NCI-H2171 (cell line): ENCODE measurements around the gene CHCHD3.

ENCODE experiments used
- DNase-seq: peaks from one replicate; lab custom pipeline; 2025; lab: John Stamatoyannopoulos, UW

CHCHD3 gene

DNA sequence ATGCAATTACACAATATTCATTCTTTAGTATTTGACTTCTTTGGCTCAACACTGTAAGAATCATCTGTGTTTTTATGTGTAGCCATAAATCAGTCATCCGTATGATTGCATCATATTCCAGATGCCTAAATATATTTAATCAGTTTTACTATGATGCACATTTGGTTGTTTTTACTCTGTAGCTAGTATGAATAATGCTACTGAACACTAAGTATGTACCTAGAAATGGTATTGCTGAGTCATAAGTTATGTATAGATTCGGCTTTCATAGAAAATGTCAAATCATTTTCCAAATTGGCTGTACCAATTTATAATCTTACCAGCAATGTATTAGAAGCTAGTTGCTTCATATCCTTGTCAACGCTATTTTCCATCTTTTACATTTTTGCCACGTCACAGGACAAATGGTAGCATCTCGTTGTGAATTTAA lies 308.3 kb downstream of the CHCHD3 start:
- no peak for DNase-seq

DNA sequence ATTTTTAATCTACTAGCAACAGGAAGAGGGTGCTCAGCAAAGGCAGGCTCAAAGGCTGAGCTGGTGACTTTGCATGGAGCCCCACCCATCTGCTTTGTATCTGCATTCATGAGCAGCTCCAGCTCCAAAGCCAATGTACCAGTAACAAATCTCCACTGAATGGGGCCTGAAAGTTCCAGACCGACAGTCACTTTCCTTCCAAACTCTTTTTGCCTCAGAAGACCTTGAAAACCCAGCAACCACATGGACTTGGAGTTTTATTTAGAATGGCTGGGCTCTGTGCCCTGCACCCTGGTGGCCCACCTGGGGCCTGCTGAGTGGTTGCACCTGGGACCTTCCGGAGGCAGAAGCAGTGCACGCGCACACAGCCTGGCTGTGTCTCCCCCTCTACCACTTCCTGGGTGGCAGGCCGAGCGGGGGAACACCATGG lies 310.6 kb downstream of the CHCHD3 start:
- DNase-seq: no peak

DNA sequence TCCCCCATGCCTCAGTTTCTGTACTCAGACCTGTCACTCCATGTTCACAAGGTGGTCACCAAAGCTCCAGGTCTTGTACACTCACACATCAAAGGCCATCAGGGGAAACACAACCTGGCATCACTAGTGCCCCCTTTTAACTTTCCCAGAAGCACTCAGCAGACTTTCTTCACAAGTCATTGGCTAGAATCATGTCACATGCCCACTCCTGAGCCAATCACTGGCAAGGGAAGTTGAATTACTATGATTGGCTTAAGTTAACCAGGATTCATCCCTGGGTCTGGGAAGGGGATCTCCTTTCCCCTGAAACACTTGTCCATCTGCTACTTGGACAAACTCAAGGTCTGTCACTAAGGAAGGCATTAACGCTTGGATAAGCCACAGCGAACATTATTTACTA lies 311.8 kb downstream of the CHCHD3 start:
- no peak for DNase-seq

DNA sequence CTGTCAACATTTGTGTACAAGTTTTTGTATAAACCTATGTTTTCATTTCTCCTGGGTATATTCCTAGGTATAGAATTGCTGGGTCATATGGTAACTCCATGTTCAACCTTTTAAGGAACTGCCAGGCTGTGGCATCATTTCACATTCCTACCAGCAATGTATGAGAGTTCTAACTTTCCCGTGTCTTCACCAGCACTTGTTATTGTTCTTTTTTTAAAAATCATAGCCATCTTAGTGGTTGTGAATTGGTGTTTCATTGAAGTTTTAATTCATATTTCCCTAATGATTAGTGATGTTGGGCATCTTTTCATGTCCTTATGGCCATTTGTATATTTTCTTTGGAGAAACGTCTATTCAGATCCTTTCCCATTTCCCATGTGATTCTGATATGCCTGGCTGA lies 312.6 kb downstream of the CHCHD3 start:
- DNase-seq: no peak

DNA sequence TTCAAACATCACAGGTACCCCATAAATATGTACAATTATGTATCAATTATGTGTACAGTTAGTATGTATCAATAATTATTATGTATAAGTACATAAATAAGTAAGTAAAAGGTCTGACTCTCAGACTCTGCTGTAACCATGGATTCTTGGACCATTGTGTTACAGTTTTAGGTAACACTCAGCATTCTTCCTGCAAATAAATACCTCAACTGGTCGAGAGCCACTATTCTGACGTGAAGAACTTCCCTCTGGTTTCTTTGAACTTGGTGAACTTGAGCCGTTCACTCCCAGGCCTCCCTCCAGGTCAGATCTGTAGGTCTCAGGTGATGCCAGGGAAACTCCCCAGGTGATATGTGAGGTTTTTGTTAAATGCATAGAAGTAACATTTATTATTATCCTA lies 313.8 kb downstream of the CHCHD3 start:
- no peak for DNase-seq

DNA sequence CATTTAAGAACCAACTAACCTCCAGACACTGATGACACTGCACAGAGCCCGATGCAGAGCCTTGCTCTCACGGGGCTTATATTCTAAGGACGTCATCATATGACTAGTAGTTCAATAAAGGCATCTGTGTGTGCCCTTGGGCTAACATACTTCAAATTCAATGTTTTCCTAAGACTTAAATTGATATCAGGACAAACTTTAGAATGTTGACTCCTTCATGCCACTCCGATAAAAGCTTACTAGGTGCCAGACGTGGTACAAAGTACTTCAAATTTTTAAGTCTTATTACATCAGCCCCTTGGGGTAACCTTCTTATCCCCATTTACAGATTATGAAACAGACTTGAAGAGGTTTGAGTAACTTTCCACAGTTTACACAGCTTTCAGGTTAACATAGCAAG lies 314.5 kb downstream of the CHCHD3 start:
- DNase-seq: no peak

DNA sequence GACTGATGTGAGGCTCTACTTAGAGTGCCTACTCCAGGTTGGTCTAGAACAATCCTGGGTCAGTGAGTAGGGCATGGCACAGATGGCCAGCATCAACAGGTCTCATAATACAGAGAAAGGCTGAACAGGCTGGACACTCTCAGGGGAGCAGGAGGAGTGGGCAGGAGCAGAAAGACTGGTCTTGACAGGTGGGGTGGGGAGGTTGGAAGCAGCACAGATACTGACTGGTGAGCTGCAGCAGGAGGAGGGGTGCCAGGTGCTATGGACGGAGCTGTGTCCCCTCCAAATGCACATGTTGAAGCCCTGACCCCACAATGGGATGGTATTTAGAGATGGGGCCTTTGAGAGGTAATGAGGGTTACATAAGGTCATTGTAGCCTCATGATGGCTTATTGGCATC lies 315.2 kb downstream of the CHCHD3 start:
- no peak for DNase-seq

DNA sequence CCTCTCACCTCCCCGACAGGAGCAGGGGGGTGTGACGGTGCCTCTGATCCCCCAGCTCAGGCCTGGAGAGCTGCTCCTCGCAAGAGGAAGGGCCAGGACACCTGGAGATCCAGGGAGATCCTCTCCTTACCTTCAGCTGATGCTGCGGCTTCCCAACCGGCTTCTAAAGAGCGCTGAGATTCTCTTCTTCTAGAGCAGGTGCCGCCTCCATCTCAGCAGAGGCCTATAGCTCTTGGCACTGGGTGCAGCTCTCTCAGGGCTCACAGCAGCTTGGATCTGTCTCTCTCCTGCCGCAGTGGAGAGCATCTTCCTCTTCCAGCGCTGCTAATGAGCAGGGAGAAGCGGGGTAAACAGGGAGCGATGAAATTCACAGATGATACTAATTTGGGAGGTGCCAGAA lies 316.0 kb downstream of the CHCHD3 start:
- DNase-seq: no peak

DNA sequence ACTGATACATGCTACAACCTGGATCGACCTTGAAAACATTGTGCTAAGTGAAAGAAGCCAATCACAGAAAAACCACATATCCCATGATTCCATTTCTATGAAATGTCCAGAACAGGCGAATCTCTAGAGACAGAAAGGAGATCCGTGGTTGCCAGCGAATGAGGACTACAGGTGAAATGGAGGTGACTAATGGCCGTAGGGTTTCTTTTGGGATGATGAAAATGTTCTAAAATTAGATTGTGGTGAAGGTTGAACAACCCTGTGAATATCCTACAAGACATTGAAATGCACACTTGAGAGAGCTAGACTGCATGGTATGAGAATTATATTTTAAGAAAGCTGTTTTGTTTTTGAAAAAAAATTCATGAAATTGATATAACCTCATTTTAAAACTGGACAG lies 317.1 kb downstream of the CHCHD3 start:
- no peak for DNase-seq

DNA sequence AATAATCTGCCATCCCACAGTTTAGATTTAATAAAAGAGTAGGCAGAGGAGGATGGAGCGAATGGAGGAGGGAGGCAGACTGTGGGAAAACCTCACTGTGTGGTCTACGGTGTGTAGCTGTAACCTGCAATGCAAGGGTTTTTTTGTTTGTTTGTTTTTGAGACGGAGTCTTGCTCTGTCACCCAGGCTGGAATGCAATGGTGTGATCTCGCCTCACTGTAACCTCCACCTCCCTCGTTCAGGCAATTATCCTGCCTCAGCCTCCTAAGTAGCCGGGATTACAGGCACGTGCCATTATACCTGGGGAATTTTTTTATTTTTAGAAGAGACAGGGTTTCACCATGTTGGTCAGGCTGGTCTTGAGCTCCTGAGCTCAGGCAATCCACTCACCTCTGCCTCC lies 321.0 kb downstream of the CHCHD3 start:
- DNase-seq: no peak

DNA sequence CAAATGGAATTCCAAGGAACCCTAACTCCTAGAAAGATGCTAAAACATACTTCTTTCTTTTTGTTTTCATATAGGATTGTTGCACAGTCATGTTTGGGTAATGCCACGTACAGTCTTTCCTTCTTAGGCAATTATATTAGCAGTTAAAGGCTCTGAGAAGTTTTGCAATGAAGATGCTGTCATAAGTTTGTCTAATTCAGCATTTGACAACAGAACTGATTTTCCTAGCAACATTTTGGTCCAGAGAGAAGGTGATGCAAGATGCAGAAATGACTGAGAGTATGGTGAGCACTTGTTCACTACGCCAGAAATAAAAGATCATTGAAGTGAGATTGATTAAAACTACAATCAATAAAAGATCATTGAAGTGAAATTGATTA lies 321.7 kb downstream of the CHCHD3 start:
- DNase-seq: no peak

DNA sequence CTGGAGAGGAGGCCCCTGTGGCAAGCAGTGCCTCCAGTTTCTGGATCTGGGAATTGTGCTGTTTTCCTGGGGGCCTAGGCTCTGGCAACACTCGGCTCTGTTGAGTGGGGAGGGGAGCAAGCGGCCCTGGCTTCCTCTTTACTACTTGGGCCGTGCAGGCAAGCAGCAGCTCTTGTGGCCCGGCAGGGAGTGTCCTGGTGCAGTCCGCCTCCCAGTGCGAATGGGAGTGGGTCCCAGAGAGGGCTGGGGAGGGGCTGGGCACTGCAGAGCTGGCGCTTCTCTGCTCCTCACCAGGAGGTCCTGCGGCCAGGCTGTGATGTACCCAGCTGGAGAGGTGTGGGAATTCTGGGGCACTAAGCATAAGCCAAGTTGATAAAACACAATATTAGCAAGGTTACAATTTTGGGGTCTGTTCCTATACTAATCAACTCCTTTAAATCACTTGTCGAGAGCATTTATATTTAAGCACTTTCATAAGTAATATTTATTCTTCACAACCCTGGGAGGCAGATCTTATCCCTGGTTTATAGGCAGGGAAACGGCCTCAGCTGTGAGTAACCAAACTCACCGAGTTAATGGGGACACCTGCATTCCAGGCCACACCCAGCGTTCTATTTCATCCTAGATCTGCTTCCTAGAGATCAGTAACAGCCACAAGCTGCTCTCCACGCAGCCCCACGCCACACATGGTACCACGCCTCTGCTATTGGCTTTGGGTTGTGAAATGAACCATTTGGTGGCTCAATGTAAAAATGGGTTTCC lies 322.2 kb downstream of the CHCHD3 start:
- no peak for DNase-seq

DNA sequence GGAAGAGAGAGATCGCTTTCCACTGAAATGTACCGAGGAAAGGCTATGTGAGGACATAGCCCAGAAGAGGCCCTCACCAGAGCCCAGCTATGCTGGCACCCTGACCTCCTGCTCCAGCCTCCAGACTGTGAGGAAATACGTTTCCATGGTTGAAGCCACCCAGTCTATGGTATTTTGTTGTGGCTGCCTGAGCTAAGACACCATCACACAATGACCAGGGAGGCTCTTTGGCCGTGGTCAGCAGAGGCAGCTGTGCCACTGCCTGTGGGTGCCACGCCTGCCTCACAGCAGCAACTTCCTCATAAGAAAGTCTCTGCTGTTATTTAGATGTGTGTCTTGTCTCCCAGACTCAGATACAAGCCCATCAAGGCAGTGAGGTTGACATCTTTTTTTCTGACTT lies 322.9 kb downstream of the CHCHD3 start:
- no peak for DNase-seq

DNA sequence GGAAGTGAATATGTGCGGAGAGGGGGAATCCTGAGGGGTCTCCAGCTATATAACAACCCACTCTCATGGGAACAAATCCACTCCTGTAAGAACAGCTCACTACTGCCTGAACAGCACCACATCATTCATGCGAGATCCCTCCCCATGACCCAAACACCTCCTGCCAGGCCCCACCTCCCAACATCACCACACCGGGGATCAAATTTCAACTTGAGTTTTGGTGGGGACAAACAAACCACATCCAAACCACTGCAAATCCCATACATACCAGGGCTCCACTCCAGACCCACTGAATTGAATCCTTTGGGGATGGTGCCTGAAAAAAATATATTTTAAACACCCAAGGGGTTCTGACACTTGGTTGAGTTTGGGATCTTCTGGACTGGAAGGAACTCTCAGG lies 324.1 kb downstream of the CHCHD3 start:
- no peak for DNase-seq

DNA sequence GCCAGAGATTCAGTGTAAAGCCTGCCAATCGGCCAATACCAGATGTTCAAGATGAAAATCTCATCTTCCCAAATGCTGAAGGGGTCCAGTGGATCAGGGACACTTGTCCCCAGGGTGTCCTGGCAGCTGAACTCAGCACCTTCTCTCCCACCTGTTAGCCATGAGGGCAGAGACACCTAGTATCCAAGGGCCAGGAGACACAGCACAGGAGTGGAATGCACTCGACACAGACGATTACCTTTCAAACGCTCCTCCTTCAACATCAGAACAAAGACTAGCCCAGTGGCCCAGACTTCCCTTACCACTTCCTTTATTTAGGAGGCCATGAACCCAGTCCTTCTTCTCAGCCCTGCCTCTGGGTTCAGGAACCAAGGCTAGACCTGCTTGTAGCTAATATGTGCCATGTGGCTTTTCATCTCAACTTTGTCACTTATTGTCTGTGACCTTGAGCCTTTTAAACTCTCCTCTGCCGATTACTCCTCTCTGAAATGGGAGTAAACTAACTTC lies 325.4 kb downstream of the CHCHD3 start:
- no peak for DNase-seq

DNA sequence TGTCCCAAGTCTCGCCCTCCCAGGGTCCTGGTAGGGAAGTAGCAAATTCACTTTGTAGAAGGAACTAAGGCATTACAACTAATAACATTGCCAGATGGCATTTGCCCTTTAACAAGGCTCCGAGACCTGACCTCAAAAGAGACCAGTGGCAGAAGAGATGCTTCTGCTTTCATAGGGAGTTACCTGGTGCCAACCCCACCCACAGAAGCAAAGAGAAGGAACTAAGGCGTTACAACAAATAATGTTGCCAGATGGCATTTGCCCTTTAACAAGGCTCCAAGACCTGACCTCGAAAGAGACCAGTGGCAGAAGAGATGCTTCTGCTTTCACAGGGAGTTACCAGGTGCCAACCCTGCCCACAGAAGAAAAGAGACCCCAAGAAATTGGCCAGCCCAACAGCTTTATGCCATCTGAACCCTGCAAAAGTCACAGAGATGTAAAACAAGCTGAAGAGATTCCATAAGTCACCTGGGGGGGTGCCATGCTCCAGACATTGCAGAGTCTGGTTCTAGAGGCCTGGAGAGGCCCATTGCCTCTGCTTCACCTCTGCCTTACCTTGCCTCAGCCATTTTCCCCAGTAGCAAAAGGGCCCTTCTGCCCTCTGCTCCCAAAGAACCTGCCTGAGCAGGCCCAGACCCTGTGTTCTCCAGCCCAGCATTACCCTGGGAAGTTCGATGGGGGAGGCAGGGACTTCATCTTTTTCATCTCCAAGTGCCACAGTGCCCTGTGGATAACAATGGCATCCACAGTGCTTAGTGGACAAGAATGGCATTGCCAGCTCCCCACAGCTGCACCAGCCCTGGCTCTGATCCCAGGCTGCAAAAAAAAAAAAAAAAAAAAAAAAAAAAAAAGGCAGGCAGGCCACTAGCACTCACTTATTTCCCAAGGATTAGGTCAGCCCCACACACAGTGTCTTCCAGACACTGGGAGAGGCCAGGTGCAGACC lies 326.1 kb downstream of the CHCHD3 start:
- DNase-seq: no peak

DNA sequence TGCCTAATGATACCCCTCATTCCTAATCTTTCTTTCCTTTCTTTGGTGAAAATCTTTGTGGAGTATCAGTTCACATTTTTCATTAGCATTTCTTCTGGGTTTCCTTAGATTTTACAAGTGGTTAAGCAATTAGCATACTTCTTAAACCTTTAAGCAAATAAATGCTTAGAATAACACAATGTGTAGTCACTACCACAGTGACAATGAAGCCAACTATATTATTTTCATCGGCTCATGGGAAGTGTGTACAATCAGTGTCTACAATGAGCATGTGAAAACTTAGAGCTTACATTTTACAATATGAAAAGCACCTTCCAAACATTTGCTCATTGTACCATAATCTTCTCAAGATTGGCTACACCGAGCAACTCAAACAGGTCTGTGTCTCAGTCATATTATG lies 329.5 kb downstream of the CHCHD3 start:
- no peak for DNase-seq

DNA sequence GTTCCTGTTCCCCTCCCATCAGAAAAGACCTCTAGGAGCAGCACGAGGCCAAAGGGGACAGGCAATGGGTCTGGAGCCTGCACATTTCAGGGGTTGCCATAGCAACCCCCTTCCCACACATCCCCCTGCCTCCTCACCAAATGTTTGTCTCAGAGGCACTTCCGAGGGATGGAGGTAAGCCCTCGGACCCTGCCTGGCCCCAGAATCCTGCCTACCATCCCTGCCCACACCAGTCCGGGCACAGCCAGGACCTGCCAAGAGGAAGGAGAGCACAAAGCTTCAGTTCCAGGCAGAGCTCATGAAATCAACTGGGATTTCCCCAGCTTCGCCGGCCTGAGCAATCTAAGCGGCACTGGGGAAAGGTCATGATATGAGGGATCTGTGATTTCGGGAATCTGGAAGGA lies 330.6 kb downstream of the CHCHD3 start:
- no peak for DNase-seq

DNA sequence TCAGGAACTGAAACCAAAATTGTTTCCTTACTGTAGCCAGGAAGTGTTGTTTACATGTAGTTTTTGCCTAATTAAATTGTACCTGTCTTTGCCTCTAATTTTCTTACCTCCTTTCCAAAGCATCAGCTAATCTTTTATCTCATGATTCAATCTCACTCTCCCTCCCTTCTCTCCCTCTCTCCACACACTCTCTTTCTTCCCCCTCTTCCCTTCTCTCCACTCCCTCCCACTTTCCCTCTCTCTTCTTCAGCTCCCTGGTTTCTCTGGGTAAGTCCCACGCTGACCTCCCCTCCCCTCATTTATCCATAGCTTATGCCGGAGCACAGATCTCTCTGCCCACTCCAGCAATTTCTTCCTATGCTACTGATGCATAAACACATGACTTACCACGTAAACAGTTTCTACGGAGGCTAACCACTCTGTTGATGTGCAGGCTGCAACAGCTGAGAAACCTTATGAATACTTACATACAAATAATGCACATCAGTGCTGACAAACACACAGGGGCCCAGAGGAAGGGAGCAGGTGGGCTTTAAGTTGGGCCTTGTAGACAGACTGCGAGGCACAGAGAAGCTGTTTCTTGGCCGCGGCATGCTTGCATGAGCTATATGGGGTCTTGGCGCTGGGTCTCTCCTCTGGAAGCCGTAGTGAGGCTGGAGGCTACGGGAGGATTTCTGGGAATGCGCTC lies 331.2 kb downstream of the CHCHD3 start:
- no peak for DNase-seq

DNA sequence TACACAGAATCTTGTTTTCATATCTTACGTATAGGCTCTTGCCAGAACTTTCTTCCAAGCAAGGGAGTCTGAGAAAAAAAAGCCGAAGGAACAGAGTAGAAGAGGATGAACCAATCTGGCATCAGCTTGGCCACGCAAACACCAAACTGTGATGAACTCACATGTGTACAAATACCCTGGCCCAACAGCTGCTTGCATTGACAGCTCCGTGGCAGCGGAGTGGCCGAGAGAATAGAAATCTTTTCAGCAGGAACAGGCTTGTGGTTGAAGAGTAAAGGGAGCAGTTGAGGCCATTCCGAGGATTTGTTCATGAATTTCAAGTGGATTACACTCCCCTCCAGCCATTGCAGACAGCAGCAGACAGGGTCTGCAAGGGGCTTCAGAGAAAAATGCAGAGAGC lies 331.8 kb downstream of the CHCHD3 start:
- DNase-seq: no peak

DNA sequence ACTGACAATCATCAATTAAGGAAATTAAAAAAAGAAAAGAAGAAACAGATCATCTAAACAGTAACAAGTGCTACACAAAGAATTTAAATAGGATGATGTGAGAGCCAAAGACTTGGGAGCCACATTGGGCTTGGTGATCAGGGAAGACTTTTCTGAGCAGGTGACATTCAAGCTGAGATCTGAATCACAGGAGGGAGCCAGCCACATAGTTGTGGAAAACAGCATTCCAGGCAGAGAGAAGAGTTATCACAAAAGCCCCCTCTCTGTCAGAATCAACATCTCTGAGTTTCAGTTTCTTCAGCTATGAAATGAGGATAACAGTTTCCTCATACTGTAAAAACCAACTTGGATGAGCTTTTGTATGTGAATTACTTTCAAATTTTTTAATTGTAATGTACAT lies 336.4 kb downstream of the CHCHD3 start:
- no peak for DNase-seq

DNA sequence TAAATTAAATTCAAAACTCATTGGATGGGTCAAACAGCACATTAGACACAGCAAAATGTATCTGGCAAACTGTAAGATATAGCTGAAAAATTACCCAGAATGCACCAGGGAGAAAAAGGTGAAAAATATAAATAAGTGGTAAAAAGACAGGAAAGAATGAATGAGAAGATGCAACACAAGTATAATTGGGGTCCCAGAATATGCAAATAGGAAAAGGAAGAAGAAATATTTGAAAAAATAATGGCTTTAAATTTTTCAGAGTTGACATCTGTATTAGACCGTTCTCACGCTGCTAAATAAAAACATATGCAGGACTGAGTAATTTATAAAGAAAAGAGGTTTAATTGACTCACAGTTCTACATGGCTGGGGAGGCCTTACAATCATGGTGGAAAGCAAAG lies 337.9 kb downstream of the CHCHD3 start:
- DNase-seq: no peak

DNA sequence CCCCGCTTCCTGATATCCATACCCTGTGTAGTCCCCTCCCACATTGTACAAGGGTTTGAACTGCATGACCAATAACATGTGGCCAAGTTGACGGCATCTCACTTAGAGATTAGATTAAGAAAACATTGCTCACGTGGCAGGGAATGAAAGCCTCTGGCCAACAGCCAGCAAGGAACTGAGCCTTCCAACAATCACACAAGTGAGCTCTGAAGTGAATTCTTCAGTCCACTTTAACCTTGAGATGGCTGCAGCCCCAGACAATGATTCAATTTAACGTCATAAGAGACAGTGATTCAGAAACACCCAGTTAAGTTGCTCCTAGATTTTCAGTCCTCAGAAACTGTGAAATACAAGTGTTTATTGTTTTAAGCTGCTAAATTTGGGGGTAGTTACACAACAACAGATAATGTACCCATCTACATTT lies 339.7 kb downstream of the CHCHD3 start:
- DNase-seq: no peak
